Testis (tissue), 2 donors: ENCODE data around the gene TNP2.

ENCODE experiments used
- CTCF ChIP-seq, 3 experiments: fragments of 450-650 bp in 2 of 3; fragments of 200-600 bp in 1 of 3; sonication (generic) in 1 of 3; IDR thresholded peaks; one replicate each; pipeline ENCODE4 v1.5.1; 2016 to 2019; ENCODE audit warnings: antibody characterized with exemption in 3 of 3, mild to moderate bottlenecking in 2 of 3, moderate library complexity in 1 of 3
- POLR2A ChIP-seq: fragments of 450-650 bp; IDR thresholded peaks from one replicate; pipeline ENCODE4 v1.6.1; 2017; ENCODE audit warnings: antibody characterized with exemption, mild to moderate bottlenecking, moderate library complexity

GRCh38 chr16:11265124-11265523, 4.0 kb downstream of the TNP2 start:
- no peak for TF ChIP-seq POLR2A
- TF ChIP-seq CTCF (IDR thresholded peaks at IDR 0.05), result no peak
